RWPE2 (cell line): Measurements from ENCODE around the gene PTPRCAP.

Experiments
- ATAC-seq: fragments of 200-7000 bp; cut with Tn5 transposase; 3 replicates; pipeline ENCODE4 v1.9.1; 2021; ENCODE audit warnings: low read depth
- DNase-seq: peaks from one replicate; pipeline ENCODE4 v3.0.0-alpha.2; 2020; ENCODE audit warnings: low spot score
- H3K27ac ChIP-seq: fragments of 450-650 bp; 2 replicates; pipeline ENCODE4 v1.5.1; 2017; ENCODE audit warnings: mild to moderate bottlenecking; ENCODE audit not compliant: poor library complexity, severe bottlenecking
- H3K27me3 ChIP-seq: fragments of 250-450 bp; sonication (Bioruptor Pico); 2 replicates; pipeline ENCODE4 v1.5.1; 2021; ENCODE audit warnings: mild to moderate bottlenecking, moderate library complexity; ENCODE audit not compliant: insufficient read depth, poor library complexity, severe bottlenecking
- H3K36me3 ChIP-seq: fragments of 250-450 bp; sonication (Bioruptor Pico); 2 replicates; pipeline ENCODE4 v1.5.1; 2020; ENCODE audit warnings: low read depth, mild to moderate bottlenecking, moderate library complexity
- H3K4me1 ChIP-seq: fragments of 250-450 bp; sonication (Bioruptor Pico); 2 replicates; pipeline ENCODE4 v1.5.1; 2021; ENCODE audit warnings: mild to moderate bottlenecking, moderate library complexity; ENCODE audit not compliant: insufficient read depth, poor library complexity, severe bottlenecking
- H3K4me3 ChIP-seq: fragments of 250-450 bp; sonication (Bioruptor Pico); 2 replicates; pipeline ENCODE4 v1.5.1; 2021; ENCODE audit warnings: mild to moderate bottlenecking, moderate library complexity; ENCODE audit not compliant: severe bottlenecking
- H3K9me3 ChIP-seq: fragments of 250-450 bp; sonication (Bioruptor Pico); 2 replicates; pipeline ENCODE4 v1.5.1; 2021; ENCODE audit warnings: mild to moderate bottlenecking, moderate library complexity; ENCODE audit not compliant: severe bottlenecking
- CTCF ChIP-seq: fragments of 450-650 bp; IDR thresholded peaks from one replicate; pipeline ENCODE4 v1.5.1; 2017; ENCODE audit warnings: mild to moderate bottlenecking, moderate library complexity; ENCODE audit not compliant: poor library complexity, severe bottlenecking

The PTPRCAP gene

GRCh38 chr11:67391304-67392182, 45.9 kb downstream of the PTPRCAP start, which contains the start of gene RAD9A:
Gene RAD9A (plus strand): TSS chr11:67391986. CDS start chr11:67392045, 59 bp downstream.
- peak within 1 kb of the TSS; percentile 60 for H3K27ac ChIP-seq
- ATAC-seq (peak; percentile 58), DNase-seq (peak; percentile 94)
- H3K27me3 ChIP-seq = no peaks in the 10 kb centered on the region
- no peak for TF ChIP-seq CTCF
- H3K4me3 ChIP-seq = peak within 1 kb of the TSS; percentile 71
- no peaks in the 10 kb centered on the region for H3K4me1 ChIP-seq
- peaks cover 14% of the 10 kb centered on the region for H3K36me3 ChIP-seq
- no peaks in the 10 kb centered on the region for H3K9me3 ChIP-seq

DNA sequence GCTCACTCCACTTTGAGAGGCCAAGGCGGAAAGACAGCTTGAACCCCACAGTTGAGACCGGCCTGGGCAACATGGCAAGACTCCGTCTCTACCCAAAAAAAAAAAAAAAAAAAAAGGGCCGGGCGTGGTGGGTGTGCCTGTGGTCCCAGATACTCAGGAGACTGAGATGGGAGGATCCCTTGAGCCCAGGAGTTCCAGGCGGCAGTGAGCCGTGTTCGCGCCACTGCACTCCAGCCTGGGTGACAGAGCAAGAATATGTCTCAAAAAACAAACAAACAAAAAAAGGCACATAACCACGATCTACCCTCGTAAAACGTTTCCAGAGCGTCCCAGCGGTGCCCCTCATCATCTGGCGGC, 46.6 kb downstream of the PTPRCAP start:
- H3K9me3 ChIP-seq = no peaks in the 10 kb centered on the region
- H3K27ac ChIP-seq = peak overlapping the region; percentile 60
- ATAC-seq (no peak), DNase-seq (no peak)
- peak overlapping the region; percentile 71 for H3K4me3 ChIP-seq
- no peak for TF ChIP-seq CTCF
- peaks cover 11% of the 10 kb centered on the region for H3K36me3 ChIP-seq
- no peaks in the 10 kb centered on the region for H3K27me3 ChIP-seq
- no peaks in the 10 kb centered on the region for H3K4me1 ChIP-seq

DNA sequence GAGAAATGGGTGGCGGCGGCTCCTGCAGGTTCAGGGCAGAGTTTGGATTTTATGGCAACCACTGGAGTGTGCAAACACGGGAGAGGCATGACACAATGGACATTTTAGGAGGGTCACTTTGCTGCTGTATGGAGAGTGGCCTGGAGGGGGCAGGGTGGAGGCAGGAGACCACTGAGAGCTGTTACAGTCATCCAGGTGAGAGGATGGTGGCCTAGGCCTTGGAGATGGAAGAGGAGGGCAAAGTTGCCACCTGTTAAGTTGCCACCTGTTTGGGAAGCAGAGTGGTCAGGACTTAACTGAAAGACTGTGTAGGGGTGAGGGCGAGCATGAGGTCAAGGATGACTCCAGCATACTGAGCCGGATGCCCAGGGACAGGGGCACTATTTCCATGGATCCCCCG, 48.0 kb downstream of the PTPRCAP start:
- Histone ChIP-seq H3K9me3 (no peaks in the 10 kb centered on the region), H3K36me3 (peaks cover 11% of the 10 kb centered on the region; the same call in 1 of the 2 replicates), H3K27ac (no peak overlapping the region), H3K4me1 (peaks cover 8% of the 10 kb centered on the region), H3K27me3 (no peaks in the 10 kb centered on the region), H3K4me3 (no peak overlapping the region)
- ATAC-seq (peak; percentile 8; the same call in 1 of the 3 replicates), DNase-seq (no peak)
- TF ChIP-seq CTCF = peak; percentile 43

DNA sequence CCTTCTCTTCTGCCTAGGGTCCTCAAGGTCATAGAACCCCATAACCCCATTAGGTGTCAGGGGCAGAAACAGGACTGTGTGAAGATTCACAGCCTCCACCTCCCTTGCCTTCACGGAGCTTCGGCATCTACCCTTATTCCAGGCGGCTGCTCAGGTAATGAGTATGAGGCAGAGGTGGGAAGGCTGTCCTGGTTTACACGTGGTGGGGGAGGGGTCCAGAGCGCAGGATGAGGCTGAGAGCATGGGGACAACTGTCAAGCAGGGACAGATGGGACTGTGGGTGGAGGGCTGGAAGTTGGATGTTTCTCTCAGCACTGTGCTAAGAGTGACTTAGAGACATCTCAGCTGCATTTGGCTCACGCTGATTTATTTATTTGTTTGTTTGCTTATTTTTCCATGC, 50.0 kb downstream of the PTPRCAP start:
- peaks cover 11% of the 10 kb centered on the region for H3K4me1 ChIP-seq
- no peak overlapping the region for H3K4me3 ChIP-seq
- TF ChIP-seq CTCF = no peak
- H3K9me3 ChIP-seq = no peaks in the 10 kb centered on the region
- H3K27ac ChIP-seq = no peak overlapping the region
- ATAC-seq (no peak), DNase-seq (no peak)
- no peaks in the 10 kb centered on the region for H3K36me3 ChIP-seq
- no peaks in the 10 kb centered on the region for H3K27me3 ChIP-seq

DNA sequence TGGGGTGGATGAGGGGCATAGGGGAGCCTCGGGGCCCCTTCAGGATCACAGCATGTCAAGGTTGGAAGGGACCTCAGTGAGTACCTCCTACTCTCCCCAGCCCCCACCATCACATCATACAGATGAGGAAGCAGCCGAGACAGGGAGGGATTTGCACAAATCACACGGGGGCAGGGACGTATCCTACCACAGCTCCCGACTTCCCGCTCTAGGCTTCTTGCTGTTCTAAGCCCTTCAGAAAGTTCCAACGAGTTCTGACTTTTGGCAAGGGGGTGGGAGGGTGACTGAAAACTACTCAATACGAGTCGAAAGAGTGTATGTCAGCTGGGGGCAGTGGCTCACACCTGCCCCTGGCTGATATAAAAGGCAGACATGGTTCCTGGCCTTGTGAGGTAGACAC, 50.4 kb downstream of the PTPRCAP start:
- H3K27ac ChIP-seq = no peak overlapping the region
- no peak for TF ChIP-seq CTCF
- H3K4me1 ChIP-seq = peaks cover 11% of the 10 kb centered on the region
- H3K27me3 ChIP-seq = no peaks in the 10 kb centered on the region
- H3K4me3 ChIP-seq = no peak overlapping the region
- ATAC-seq = no peak
- no peak for DNase-seq
- no peaks in the 10 kb centered on the region for H3K9me3 ChIP-seq
- H3K36me3 ChIP-seq = no peaks in the 10 kb centered on the region
